ENCODE measurements around the gene CEP57.
A peak's percentile ranks its signal among the peaks of the same experiment; 100 is the strongest.

Gene CEP57

GRCh38 chr11:95790123-95790932 is at the start of gene CEP57:
Gene CEP57 (plus strand): TSS chr11:95790498. CDS start chr11:95790699, 201 bp downstream.
- FAIRE-seq: peak; percentile 81

- FAIRE-seq: no peak
These were observed 40.2 kb upstream of the CEP57 start for GRCh38 chr11:95750101-95750500.

- FAIRE-seq: no peak
These were observed 38.8 kb upstream of the CEP57 start for GRCh38 chr11:95751515-95751914.

GRCh38 chr11:95760941-95761340 is 29.4 kb upstream of the CEP57 start:
- FAIRE-seq: no peak

- FAIRE-seq: no peak
These were observed 27.8 kb upstream of the CEP57 start for GRCh38 chr11:95762534-95762933.

- peak; percentile 98 for FAIRE-seq
These were observed 25.9 kb upstream of the CEP57 start for GRCh38 chr11:95764267-95764898.

- no peak for FAIRE-seq
These were observed 23.6 kb upstream of the CEP57 start for GRCh38 chr11:95766701-95767100.

GRCh38 chr11:95767498-95767897 is 22.8 kb upstream of the CEP57 start:
- no peak for FAIRE-seq

GRCh38 chr11:95768521-95768920 is 21.8 kb upstream of the CEP57 start:
- FAIRE-seq: no peak

- no peak for FAIRE-seq
These were observed 13.4 kb upstream of the CEP57 start for GRCh38 chr11:95776859-95777258.

- no peak for FAIRE-seq
These were observed 11.6 kb upstream of the CEP57 start for GRCh38 chr11:95778699-95779098.

GRCh38 chr11:95780544-95780943 is 9.8 kb upstream of the CEP57 start:
- FAIRE-seq: no peak

- no peak for FAIRE-seq
These were observed 1.3 kb upstream of the CEP57 start for GRCh38 chr11:95788921-95789505.

- peak; percentile 95 for FAIRE-seq
These were observed 684 bp upstream of the CEP57 start, which contains the start of gene FAM76B for GRCh38 chr11:95789506-95790122. Gene FAM76B (minus strand): TSS chr11:95789782. CDS start chr11:95789478, 304 bp downstream.

GRCh38 chr11:95790933-95791708 is 823 bp downstream of the CEP57 start:
- no peak for FAIRE-seq

GRCh38 chr11:95791709-95792033 is 1.4 kb downstream of the CEP57 start:
- no peak for FAIRE-seq

- no peak for FAIRE-seq
These were observed 1.9 kb downstream of the CEP57 start for GRCh38 chr11:95792200-95792599.

- no peak for FAIRE-seq
These were observed 2.4 kb downstream of the CEP57 start for GRCh38 chr11:95792700-95793099.

GRCh38 chr11:95793116-95793515 is 2.8 kb downstream of the CEP57 start:
- FAIRE-seq: no peak

GRCh38 chr11:95794086-95794485 is 3.8 kb downstream of the CEP57 start:
- FAIRE-seq: no peak

GRCh38 chr11:95795627-95796295 is 5.5 kb downstream of the CEP57 start:
- FAIRE-seq: no peak

- FAIRE-seq: no peak
These were observed 6.2 kb downstream of the CEP57 start for GRCh38 chr11:95796501-95796900.

All from endometrium (tissue), 2 donors.